HG02678 (cell line): ENCODE results near the gene EHD4.

Source experiments
- ATAC-seq: cut with Tn5 transposase; IDR thresholded peaks from one replicate; pipeline ENCODE4 v1.9.1; 2021; ENCODE audit warnings: mild to moderate bottlenecking, moderate library complexity; ENCODE audit not compliant: unreplicated experiment

EHD4 gene

DNA sequence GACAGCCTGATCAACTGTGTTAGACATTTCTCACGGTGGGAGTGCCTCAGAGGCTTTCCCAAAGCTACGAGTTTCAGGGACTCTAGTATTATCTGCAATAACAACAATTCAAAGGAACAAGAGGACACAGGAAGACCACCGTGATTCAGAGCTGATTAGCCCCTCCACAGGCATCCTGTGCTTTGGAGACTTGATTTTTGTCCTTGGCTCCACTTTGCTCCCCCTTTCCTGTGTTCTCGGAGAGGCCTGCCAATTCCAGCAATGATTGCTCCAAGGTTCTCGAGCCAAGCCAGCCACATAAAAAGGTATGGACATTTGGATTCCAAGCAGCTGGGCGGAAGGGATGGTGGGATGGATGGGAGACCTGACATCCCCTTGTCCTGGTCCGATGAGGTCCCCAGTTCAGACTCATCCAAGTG lies 14.3 kb downstream of the EHD4 start:
- ATAC-seq: no peak

DNA sequence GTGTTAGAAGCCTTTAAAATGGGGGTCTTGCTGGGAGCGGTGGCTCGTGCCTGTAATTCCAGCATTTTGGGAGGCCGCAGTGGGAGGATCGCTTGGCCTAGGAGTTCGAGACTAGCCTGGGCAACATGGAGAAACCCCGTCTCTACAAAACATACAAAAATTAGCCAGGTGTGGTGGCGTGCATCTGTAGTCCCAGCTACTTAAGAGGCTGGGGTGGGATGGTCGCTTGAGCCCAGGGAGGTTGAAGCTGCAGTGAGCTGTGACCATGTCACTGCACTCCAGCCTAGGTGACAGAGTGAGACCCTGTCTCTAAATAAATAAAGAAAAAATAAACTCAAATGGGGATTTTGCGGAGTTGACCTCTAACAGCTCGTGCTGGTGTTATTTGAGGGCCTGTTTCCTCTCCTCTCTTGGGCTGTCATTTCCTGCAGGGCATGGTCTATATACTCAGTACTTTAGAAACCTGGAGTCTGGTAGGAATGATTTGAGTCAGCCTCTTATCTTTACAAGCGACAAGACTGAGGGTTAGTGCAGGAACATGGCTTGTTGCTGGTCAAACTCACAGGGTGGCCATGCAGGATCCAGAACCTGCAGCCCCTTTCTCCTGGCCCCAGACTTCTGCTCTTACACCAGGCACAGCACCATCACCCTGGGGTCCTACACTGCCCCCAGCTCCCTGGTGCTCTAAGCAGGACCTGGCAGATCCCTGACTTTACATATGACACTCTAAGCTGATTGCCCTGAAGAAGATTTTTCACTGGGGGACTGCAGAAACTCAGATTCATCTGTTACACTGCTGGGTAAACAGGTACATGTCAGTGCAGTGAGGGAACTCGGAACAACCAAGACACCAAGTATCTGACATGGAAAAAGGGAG lies 15.1 kb downstream of the EHD4 start:
- ATAC-seq: peak; percentile 51

DNA sequence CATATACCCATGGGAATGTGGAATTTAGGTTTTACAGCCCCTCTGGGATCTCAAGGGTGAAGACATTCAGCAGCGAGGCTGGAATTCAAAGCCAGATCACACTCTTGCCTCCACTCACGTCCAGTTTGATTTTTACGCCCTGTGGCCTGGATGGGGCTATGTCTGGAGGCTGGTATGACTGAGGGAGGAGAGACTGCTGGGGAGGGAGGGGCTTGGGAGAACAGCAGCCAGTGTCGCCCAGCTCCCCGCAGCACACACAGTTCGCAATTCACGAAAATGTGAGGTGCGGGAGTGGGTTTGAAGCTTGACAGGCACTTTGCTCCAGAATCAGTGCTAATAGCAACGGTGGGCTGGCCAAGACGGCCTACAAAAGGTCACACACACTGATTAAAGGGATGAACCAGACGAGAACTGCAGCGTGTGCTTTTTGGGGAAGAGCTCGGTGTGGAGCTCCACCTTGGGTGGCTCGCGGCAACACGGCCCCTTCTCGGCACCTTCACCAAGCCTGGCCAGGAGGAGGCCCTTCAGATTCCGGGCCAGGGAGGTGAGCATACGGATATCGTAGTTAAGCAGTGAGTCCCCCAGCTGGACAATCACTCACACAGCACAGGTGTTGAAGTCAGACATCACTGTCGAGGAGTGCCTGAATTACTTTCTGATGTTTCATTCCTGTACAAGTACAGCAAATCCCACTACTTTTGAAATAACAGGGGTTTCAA lies 16.4 kb downstream of the EHD4 start:
- no peak for ATAC-seq

DNA sequence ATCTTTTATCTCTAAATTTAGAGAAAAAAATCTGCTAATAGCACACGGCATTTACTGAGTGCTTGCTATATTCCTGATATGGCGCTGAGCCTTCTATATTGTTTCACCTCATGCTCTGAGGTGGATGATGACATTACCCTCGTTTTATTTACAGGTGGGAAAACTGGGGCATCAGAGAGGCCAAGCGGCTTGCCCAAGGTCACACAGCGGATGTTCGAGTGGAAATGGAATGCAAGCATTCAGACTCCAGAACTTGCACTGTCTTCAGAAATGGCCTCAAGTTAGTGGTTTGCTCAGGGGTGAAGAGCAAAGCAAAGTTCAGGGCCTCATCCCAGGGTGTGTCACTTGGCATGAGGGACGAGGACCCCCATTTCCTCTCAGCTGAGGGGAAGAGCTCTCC lies 17.3 kb downstream of the EHD4 start:
- ATAC-seq: no peak

DNA sequence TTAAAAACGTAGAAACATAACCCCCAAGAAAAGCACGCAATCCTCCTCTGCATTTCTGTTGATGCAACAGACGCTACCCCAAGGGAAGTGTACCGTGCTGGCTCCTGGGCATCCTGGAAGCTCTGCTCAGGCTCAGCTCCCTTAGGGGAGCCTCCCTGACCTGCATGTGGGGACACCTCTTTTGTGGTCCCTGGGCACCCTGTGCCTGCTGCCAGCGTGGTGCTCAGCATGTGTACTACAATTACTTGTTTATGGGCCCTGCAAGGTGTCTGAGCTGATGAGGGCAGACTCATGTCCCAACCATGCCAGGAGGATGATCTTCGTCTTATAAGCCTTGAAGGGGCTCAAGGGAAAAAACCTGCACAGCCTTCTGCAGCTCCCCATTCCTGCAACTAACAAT lies 18.3 kb downstream of the EHD4 start:
- no peak for ATAC-seq

DNA sequence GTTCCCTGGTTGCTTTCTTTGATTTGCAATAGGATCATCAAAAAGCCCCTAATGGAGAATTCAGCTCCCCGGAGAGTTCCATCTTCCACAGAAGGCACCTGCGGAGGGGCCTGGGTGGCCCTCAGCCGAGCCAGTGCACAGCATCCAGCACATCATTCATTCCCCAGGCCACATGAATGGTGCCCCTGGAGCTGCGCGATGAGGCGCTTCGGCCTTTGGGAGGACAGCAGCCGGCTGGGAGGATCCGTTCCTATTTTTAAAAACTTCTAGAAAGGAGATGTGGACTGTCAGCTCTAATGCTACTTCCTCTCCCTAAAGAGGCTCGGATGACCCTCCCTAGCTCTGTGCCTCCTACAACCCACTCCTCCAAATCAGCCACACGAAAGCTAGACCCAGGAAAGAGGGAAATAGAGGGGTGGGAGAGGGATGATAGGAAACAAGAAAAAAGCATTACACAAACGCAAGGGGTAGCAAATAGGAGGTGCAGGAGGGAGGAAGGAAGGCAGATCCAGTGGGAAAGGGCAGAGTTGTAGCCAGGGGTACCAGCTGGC lies 20.3 kb downstream of the EHD4 start:
- ATAC-seq: no peak

DNA sequence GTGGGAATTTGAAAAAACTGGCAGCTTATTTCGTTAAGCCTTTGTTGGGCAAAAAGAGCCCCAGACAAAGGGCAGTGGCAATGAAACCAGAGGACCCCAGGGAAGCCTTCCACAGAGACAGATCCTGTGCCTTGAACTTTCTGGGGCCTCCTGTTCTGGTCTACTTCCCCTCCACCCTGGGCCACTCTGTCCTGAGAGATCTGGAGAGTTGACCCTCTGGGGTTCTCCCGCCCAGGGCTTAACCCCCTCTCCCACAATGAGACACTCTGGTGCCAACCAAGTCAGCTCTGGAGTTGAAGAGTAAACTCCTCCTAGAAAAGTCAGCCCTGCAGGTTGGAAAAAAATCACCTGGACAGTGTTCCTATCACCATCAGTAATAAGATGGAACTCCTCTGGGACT lies 20.8 kb downstream of the EHD4 start:
- ATAC-seq: no peak

DNA sequence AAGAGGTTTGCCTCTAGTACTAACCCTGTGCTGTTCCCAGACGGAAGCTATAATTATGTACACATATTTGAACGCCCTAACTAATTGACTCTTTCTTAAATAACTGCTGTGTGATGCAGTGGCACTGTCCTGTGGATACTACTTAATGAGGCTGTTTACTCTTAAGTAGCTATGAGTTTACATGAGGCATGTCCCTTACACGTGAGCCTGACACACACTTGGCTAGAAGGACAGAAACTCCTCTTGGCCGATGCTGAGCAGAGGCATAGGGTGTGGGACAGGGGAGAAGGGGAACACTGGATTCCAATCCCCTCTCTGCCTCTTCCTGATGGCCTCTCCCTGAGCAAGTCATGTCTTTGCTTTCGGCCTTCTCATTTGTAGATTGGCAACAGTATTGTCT lies 21.9 kb downstream of the EHD4 start:
- no peak for ATAC-seq

DNA sequence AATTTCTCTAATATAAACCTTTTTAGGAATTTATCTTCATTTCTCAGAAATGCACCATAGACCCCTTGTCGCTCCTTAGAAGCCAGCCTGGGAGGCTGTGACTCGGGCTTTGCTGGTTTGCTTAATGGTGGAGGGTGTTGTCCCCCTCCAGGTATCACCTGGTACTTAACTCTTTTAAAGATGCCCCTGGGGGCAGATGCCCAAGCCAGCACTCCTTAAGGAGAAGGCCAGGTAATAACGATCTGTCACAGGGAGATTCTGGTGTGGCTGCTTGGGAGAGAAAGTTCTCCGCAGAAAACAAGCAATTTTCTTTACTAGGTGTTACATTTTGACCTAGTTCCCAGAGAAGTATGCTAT lies 22.3 kb downstream of the EHD4 start:
- no peak for ATAC-seq

DNA sequence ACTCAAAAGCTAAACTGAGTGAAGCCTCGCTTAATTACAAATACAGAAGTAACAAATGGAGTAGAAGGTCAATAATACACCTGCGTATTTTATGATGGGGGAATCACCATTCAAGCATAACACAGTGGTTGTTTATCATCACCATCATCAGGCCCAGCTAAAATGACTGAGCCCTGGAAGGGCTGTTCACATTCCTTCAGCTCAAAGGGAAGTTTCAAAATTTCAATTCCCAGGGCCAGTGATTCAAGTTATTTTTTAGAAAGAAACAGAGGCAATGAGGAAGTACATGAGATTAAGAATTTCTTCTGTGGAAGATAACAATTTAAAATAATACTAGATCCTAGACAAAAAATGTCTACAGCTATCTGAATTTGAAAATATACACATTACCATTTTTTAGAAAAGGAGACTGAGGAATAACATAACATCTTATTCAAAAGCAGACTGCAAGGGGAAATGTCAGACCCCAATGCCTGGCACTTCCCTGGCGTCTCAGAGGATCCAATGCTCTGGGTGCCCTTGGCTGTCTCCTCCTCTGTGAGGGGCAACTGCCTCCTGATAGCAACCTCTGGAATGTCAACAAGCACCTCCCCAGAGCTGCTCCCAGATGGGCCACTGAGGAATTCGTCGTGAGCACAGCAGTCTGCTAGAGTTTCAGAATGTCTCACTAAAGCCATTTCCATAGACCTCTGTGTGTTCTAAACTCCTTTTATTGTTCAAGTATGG lies 22.8 kb downstream of the EHD4 start:
- no peak for ATAC-seq

DNA sequence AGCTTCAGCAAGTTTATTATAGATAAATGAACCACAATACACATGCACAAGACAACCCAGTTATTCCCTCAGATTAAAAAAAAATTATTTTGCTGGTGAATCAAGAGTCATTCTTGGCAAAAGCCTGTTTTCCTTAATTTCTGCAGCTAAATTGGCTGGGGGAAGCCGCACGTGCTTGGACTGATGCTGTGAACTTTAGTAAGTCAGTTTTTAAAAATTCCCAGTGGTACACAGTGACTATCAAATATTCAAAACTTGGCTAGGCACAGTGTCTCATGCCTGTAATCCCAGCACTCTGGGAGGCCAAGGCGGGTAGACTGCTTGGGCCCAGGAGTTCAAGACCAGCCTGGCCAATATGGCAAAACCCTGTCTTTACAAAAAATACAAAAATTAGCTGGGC lies 23.9 kb downstream of the EHD4 start:
- no peak for ATAC-seq

DNA sequence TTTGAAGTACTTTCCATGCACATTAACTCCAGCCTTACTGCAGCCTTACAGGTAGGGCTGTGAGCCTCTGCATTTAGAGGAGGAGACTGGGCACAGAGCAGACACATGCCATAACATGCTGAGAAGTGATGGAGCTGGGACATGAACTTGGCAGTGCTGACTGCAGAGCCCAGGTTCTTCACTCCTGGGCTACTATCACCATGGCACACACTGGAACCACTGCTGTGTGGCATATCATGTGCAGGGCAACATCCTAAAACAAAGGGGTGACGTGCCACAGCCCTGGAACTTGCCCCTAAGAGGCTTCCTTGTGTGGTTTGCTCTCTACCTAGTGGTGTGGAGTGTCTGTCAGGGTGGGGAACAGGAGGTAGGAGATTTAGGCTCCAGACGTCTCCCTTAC lies 25.4 kb downstream of the EHD4 start:
- no peak for ATAC-seq

DNA sequence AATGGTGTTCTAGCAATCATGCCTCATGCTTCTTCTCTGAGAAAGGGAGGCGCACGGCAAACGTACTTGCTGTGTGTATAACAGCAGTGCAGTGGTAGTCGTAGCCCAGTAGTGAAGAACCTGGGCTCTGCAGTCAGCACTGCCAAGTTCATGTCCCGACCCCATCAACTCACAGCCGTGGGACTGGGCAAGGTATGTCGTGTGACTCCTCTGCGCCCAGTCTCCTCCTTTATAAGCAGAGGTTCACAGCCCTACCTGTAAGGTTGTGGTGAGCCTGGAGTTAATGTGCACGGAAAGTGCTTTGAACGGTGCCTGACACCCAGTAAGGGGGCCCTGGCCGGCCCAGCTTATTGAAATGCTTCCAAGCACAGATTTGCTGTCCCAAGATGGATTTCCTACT lies 26.6 kb downstream of the EHD4 start:
- no peak for ATAC-seq

DNA sequence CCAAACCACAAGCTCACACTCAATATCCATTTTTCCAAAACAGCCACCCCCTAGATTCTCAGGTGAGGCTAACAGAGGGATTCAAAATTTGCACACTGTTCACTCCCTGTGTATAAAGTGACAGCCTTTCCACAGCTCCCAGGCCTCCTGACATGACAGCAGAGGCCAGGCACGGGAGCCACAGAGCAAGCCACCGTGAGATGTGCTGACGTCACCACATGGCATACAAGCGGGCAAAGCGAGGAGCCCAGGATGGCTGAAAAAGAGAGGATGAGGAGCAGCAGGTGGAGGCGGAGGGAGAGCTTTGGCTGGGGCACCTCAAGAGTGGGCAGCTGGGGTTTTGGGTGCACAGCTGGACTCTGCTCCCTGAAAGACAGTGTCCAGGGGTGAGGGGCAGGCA lies 27.1 kb downstream of the EHD4 start:
- no peak for ATAC-seq

DNA sequence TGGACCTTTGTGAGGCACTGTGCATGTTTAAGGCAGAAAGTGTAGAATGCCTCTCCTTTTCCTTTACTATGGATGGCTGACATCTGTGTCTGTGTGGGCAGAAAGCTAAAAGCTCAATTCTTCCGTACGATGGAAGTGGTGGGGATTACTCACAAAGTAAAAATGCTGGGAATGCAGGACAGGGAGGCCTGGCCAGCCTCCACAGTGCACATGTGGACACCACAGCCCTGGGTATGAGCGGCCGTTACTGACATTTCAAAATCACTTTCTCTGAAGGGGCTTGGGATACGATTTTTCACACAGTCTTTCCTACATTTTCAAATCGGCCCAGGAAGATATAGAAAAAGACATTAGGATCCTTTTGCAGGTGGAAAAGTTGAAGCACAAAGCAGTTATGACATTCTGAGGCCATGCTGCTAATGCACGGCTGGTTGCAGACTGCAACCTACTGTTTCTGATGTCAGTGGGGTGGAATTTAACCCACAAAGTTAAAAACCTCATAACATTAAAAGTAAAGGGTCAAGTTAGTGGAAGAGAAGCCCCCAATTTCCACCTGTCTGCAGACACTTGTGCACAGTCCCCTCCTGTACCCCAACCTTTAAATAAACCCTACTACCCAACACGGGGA lies 27.9 kb downstream of the EHD4 start:
- ATAC-seq: no peak

DNA sequence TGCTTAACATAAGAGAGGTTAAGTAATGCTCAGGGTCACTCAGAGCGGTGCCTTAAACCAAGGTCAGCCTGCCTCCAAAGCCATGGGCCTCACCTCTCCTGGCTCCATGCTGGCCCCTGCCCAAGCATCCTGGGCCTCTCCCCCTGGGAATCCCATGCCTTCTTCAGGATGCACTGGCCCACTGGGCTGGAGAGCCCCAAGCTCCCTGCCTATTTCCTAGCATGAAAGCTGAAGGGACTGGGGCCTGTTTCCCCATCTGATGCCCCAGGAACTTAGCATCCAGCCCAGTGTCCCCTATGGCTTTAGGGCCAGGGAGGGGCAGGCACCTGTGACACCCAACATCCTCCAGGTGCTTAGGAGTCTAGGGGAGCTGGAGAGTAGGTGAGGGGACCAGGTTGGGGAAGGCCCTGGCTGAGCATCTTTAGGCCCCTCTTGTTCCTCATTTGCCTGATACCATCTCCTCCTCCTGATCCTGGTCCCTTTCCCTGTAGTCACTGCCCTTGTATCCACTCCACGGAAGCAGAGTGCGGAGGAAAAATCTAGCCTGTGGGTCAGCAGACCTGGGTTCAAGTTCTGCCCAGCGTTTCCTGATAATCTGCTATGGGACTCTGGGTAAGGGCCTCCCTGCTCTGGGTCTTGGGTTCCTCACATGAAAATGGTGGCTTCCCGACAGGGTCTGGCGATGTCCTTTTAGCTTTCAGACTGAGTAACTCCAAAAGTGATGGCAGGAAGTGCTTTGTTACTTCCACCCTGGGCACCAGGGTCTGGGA lies 28.6 kb downstream of the EHD4 start:
- no peak for ATAC-seq

DNA sequence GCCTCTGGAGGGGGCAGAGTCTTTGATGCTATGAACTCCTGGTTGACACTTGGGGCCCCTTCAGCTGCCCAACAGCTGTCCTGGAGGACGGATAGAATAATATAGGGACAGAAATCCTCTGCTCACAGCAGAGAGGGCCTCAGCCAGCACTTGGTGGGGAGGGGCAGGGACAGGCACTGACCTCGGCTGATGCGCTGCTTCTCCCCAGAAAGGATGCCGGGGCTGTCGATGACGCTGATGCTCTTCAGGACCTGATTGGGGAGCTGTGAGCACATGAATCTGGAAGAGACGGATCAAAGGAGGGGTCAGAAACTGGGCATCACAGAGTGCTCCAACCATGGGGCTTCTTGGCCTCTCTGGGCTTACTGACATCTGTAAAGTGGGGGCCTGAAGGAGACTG lies 29.5 kb downstream of the EHD4 start:
- no peak for ATAC-seq

DNA sequence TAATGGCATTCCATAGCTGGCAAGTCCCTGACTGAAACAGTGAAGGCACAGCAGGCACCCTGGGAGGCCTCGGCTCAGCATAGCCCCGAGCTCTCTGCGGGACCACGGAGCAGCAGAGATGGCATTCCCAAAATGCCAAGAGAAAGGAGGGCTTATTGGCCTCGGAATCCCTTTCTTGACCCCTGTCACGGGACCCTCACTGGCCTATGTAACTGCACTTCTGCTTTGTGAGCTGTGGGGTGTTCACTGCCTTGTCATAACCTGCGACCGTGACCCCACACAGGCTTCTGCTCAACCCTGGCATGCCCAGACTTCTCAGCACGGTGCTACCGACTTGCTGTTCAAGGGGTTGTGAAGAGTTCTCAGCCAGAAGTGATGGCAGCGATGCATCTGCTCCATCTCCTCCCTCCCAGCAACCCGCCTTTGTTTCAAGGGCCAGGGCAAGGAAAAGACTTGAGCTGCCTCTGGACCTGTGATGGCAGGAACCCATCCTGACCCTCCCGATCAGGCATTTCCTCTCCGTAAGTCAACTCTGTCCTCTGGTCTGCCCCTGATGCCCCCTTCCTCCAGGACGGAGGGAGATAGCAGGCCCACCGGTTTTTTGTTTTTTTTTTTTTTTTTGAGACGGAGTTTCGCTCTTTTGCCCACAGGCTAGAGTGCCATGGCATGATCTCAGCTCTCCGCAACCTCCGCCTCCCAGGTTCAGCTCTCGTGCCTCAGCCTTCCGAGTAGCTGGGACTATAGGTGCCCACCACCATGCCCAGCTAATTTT lies 30.5 kb downstream of the EHD4 start:
- no peak for ATAC-seq

DNA sequence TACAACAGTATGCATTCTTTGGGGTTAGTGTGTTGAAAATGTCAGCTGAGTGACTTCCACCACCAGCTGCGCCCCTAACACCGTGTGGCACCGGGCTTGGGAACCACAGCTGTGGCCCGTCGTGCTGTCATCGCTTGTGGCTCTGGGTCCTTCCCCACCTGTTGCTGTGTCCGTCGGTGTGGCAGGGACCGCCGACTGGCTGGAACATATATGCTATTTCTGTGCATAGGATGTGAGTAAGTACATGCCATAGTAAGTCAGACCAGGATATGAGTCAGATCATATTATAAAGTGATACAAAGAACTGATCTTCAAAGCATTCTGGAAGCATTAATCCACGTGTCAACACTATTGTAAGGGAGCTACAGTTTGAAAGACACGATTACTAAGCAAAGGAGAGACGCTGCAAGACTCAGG lies 31.9 kb downstream of the EHD4 start:
- ATAC-seq: no peak

DNA sequence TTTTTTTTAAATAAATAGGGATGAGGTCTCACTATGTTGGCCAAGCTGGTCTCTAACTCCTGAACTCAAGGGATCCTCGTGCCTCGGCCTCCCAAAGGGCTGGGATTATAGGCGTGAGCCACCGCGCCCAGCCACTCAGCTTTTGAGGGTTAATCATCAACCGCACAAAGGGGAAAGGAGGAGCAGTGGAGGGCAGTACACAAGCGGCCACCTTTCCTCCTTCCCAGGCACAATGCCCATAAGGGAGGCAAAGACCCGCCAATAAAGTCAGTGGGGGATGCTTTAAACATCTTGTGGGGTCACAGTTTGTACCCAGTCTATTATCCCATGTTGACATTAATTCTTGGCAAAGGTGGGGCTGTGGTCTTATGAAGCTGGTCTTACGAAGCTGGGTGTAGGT lies 32.4 kb downstream of the EHD4 start:
- ATAC-seq: no peak
